C4-2B (cell line): ENCODE results near the gene FYCO1.

Experiments used
- ZFX ChIP-seq: fragments of 450-650 bp; IDR thresholded peaks from 2 replicates; pipeline ENCODE4 v1.6.1; 2017
- TF ChIP-seq, protein P1 (sequence below): fragments of 450-650 bp; conservative IDR thresholded peaks from 2 replicates; pipeline ENCODE4 v1.5.1; 2017; ENCODE audit warnings: mild to moderate bottlenecking

DNA sequence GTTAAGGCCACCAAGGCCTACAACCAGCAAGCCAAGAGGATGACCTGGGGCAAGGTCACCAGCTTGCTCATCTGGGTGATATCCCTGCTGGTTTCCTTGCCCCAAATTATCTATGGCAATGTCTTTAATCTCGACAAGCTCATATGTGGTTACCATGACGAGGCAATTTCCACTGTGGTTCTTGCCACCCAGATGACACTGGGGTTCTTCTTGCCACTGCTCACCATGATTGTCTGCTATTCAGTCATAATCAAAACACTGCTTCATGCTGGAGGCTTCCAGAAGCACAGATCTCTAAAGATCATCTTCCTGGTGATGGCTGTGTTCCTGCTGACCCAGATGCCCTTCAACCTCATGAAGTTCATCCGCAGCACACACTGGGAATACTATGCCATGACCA lies 48.7 kb downstream of the FYCO1 start:
- TF ChIP-seq, protein P1, sequence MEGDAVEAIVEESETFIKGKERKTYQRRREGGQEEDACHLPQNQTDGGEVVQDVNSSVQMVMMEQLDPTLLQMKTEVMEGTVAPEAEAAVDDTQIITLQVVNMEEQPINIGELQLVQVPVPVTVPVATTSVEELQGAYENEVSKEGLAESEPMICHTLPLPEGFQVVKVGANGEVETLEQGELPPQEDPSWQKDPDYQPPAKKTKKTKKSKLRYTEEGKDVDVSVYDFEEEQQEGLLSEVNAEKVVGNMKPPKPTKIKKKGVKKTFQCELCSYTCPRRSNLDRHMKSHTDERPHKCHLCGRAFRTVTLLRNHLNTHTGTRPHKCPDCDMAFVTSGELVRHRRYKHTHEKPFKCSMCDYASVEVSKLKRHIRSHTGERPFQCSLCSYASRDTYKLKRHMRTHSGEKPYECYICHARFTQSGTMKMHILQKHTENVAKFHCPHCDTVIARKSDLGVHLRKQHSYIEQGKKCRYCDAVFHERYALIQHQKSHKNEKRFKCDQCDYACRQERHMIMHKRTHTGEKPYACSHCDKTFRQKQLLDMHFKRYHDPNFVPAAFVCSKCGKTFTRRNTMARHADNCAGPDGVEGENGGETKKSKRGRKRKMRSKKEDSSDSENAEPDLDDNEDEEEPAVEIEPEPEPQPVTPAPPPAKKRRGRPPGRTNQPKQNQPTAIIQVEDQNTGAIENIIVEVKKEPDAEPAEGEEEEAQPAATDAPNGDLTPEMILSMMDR: no peak
- TF ChIP-seq ZFX: no peak
